Ramos (cell line): ENCODE results near the gene TMEM14C.
"Not testable (repeated sequence)": the region's sequence is repeated elsewhere in the genome, so short reads cannot be mapped to it uniquely, and the experiment has no call there.

ENCODE experiments used
- in situ Hi-C: fragments of 300-500 bp; cut with MboI; formaldehyde crosslinking; loops from one replicate; pipeline ENCODE4 v1.14.3; 2022; ENCODE audit warnings: low sequenced_read_pairs; ENCODE audit not compliant: unreplicated experiment

Gene TMEM14C

DNA sequence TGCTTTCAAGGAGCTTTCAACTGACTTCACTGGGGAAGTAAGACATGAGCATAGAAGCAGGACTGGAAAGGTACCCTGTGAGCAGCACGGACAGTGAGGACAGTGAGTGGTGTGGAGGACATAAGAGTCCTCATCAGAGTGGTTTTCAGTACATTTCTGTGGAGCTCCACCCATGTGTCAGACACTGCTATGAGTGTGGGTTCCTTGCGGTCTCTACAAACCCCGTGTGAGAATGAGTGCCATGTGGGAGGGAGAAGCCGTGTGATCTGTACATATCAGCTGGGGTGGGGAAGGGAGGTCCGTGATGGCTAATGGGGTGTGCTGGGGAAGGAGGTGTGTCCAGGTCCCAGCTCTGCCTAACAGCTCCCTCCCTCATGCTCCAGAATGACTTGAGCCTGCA is 28.9 kb downstream of the TMEM14C start:
- in situ Hi-C loops = not testable (repeated sequence)

DNA sequence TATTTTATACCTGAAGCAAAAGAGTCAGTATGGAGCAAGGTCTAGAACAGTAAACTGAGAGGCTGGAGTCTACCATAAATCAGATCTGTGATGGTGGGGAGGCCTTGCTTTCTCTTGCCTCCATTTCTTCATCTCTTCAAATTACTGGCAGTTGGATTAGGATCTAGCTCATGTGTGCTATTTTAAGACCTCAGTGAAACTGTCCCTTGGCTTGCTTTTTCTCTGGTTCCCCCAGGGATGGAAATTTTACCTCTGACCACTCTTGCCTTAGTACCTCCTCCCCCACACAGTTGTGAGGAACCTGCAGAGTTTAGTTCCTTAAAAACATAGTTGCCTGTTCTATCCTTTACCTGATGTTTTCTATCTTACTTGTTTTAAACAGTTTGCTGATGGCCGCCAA is 33.2 kb downstream of the TMEM14C start:
- in situ Hi-C loops = no loop called here

DNA sequence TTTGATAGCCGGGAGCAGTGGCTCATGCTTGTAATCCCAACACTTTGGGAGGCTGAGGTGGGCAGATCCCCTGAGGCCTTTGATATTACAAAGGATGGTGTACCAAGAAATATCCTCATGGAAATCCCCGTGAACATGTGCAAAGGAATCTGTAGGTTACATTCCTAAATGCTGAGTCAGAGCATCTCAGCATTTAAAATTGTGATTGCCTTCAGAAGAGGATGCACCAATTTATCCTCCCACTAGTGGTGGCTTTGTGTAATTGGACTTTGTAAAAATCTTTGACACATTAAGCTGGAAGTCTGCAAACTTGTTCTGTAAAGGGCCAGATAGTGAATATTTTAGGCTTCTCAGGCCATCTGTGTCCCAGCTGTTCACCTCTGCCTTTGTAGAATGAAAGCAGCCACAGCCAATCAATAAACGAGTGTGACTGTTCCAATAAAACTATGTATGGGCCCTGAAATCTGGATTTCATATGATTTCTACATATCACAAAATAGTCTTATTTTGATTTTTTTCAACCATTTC is 36.5 kb downstream of the TMEM14C start:
- in situ Hi-C loops = no loop called here

DNA sequence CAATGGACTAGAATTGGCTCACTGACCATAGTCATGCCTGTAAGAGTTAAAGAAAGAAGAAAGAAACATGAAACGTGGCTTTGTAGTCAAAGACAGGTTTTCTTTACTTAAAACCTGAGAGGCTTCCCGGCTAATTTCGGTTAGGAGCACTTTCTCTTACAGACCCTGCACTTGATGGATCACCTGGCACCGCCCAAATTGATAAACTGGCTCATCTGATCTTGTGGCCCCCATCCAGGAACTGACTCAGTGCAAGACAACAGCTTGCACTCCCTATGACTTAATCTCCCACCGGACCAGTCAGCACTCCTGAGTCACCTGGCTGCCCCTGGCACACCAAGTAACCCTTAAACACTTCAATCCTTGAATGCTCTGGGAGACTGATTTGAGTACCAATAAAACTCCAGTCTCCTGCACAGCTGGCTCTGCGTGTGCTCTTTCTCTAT is 37.0 kb downstream of the TMEM14C start:
- in situ Hi-C loops = no loop called here

DNA sequence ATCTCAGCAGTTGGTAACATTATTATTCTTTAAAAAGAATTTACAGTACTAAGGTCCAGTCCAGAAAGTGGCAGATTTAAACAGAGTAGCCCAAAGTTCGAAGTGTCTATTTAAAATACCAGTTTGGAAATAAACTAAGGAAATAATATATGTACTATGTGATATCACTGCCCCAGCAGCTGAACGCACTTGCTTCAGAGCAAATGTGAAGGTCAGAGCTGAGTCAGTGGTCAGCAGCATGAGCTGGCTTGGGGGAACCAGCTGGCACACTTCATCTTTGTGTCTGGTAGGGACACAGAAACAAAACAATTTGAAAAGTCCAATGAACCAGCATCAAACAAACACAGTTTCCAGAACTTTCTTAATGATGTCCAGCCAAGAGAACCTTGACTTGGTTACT is 40.1 kb downstream of the TMEM14C start:
- in situ Hi-C loops = no loop called here

DNA sequence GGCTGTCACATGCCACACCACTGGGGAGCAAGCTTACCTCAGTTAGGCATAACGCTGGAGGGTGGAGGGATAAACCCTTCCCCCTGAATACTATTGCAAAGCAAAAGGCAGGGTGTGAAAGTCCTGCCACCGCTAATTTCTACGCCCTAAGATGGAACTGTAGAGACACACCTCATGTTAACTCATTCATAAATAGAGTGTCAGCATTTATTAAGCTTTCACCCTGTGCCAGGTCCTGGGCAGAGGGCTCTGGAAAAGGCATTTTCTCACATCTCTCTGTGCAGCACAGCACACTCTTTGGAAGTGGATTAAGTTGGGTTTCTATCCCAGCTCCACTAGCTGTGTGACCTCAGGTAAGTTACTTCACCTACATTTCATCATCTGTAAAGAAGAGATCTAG is 46.5 kb downstream of the TMEM14C start:
- in situ Hi-C loops = no loop called here

DNA sequence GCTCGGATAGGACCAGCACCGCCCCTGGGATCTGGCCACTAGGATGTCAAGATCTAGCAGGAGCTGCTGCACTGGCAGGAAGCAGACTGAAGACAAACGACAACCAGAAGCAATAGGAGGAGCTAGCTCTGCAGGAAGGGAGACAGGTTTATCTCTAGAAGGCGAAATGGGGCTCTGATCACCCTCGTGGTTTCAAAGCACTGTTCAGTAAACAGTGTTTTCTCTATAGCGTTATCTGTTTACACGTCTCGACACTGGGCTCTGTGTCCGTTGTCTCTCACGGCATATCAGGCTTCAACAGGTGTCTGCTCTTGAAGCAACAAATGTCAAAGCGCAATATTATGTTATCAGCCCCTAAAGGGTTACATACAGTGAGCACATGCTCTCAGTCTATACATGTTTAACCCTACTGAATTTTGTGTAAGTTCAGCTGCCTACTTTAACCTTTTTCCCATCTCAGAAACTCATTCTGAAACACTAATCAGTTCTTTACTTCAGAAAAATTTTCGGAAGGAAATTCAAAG is 48.6 kb downstream of the TMEM14C start:
- in situ Hi-C loops = no loop called here

DNA sequence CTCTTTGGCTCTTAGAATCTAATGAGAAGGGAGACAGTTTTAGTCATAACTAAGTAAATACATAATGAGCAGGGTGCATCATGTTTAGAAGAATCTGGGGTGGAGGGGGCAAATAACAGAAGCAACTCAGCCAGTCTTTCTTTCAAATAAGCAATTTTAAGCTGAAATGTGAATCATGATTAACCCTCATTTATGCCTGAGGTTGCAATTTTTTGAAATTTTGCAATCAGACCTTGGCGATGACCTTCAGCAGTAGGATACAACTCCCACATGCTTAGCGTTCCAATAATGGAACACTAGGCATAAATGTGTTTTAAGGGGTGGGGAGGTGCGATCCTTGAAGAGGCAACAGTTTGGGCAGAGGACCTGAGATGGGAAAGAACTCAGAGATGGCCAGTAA is 55.4 kb downstream of the TMEM14C start:
- in situ Hi-C loops = no loop called here

DNA sequence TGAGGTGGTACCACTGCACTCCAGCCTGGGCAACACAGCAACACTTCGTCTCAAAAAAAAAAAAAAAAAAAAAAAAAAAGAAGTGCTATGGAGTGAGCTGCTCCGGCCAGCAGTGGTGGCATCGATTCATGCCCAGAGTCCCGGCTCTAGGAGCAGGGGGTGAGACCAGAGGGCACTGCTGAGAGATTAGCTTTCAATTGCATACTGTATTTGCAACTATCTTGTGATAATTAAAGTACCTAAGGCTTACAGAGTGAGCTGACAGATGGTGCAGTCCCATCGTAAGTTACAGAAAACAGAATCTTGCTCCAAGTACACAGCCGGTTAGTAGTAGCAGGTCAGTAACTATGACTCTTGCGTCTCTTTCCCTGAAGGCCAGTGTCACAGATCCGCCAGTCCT is 56.2 kb downstream of the TMEM14C start:
- in situ Hi-C loops = no loop called here
